HepG2 (cell line): Measurements from ENCODE around the gene NHLH2. TPM values are rescaled to one million over a fixed set of nuclear protein-coding genes. Genes with fewer than 3 reads are reported as not detected.

Source experiments
- ATAC-seq: fragments of 200-7000 bp; cut with Tn5 transposase; 3 replicates; pipeline ENCODE4 v1.9.1; 2020; ENCODE audit warnings: mild to moderate bottlenecking, moderate library complexity
- BruUV-seq: library from RNA; stranded (reverse); fragments of 400-500 nt; replicated peaks from 2 replicates; lab custom pipeline; 2021; lab: Mats Ljungman, UMichigan
- CTCF ChIA-PET: fragments of 300-600 bp; formaldehyde crosslinking; extraction: SDS; loops from one replicate; lab custom pipeline; 2021; ENCODE audit warnings: low total read pairs, inconsistent platforms, low intra/inter-chr PET ratio; lab: Yijun Ruan, JAX
- POLR2A ChIA-PET: fragments of 350-600 bp; sonication (Branson Sonifier 250); formaldehyde crosslinking; loops from one replicate; lab custom pipeline; 2020; ENCODE audit warnings: antibody characterized with exemption, inconsistent platforms; lab: Yijun Ruan, JAX
- DNase-seq: peaks from one replicate; pipeline ENCODE4 v3.0.0-alpha.2; 2015; ENCODE audit warnings: low spot score
- FAIRE-seq: peaks from 3 replicates; lab custom pipeline; 2011; peaks lifted over from hg19 to GRCh38; lab: Jason Lieb, UNC
- H2AFZ ChIP-seq: one replicate; pipeline ENCODE4 v1.6.1; 2011; ENCODE audit warnings: low read length, inconsistent platforms
- H3K27ac ChIP-seq: fragments of 300-600 bp; 3 replicates; pipeline ENCODE4 v1.8.0; 2011; ENCODE audit warnings: mixed run types, mild to moderate bottlenecking, mixed read lengths, low read length, inconsistent platforms; ENCODE audit not compliant: insufficient read depth; ENCODE audit errors: extremely low read length
- H3K27me3 ChIP-seq, 2 experiments: fragments of 200-600 bp in 1 of 2; 2 replicates in 1 of 2; 3 replicates in 1 of 2; pipeline versions ENCODE4 v1.6.0 to v1.8.0; 2011; ENCODE audit warnings: low read length in 2 of 2, mild to moderate bottlenecking in 2 of 2, moderate library complexity in 2 of 2, inconsistent platforms in 1 of 2; ENCODE audit not compliant: insufficient read depth in 2 of 2, control insufficient read depth in 1 of 2
- H3K36me3 ChIP-seq, 2 experiments: fragments of 200-600 bp in 1 of 2; replicated peaks in 1 of 2; 2 replicates in 1 of 2; 3 replicates in 1 of 2; pipeline versions ENCODE4 v1.5.1 to v1.8.0; 2011; ENCODE audit warnings: low read length in 2 of 2, inconsistent platforms in 1 of 2; ENCODE audit not compliant: insufficient read depth in 2 of 2, control insufficient read depth in 1 of 2
- H3K4me1 ChIP-seq: 2 replicates; pipeline ENCODE4 v1.5.1; 2012; ENCODE audit warnings: low read length, inconsistent platforms; ENCODE audit not compliant: insufficient read depth
- H3K4me2 ChIP-seq: 2 replicates; pipeline ENCODE4 v1.6.0; 2011; ENCODE audit warnings: low read depth, low read length, inconsistent platforms
- H3K4me3 ChIP-seq, 3 experiments: fragments of 200-600 bp in 1 of 3; sonication (generic), shearing (Covaris generic) in 1 of 3; replicated peaks in 1 of 3; 2 replicates each; pipeline ENCODE4 v1.5.1; 2011 to 2016; ENCODE audit warnings: low read length in 3 of 3, inconsistent platforms in 2 of 3, low read depth in 2 of 3, mild to moderate bottlenecking in 2 of 3, control low read depth in 1 of 3, mixed read lengths in 1 of 3; ENCODE audit not compliant: insufficient read depth in 1 of 3
- H3K79me2 ChIP-seq: one replicate; pipeline ENCODE4 v1.6.1; 2011; ENCODE audit warnings: low read length, inconsistent platforms; ENCODE audit not compliant: insufficient read depth
- H3K9ac ChIP-seq: 2 replicates; pipeline ENCODE4 v1.6.0; 2011; ENCODE audit warnings: mild to moderate bottlenecking, low read depth, low read length, inconsistent platforms; ENCODE audit not compliant: insufficient read depth
- H3K9me3 ChIP-seq: 2 replicates; pipeline ENCODE4 v1.5.1; 2012; ENCODE audit warnings: mild to moderate bottlenecking, low read length
- H4K20me1 ChIP-seq: 2 replicates; pipeline ENCODE4 v1.6.0; 2011; ENCODE audit warnings: inconsistent platforms, mild to moderate bottlenecking, low read length, moderate library complexity; ENCODE audit not compliant: insufficient read depth
- HOXA3 ChIP-seq: sonication (generic); formaldehyde crosslinking; IDR thresholded peaks from 2 replicates; pipeline ENCODE4 v1.5.0; 2020; ENCODE audit warnings: missing genetic modification reagents
- MTF2 ChIP-seq: sonication (generic); formaldehyde crosslinking; IDR thresholded peaks from 2 replicates; pipeline ENCODE4 v1.5.0; 2020; ENCODE audit warnings: missing genetic modification reagents, borderline replicate concordance
- NCOA2 ChIP-seq: sonication (generic); formaldehyde crosslinking; IDR thresholded peaks from 2 replicates; pipeline ENCODE4 v1.8.0; 2022; ENCODE audit warnings: inconsistent platforms
- NR3C1 ChIP-seq: sonication (generic); formaldehyde crosslinking; IDR thresholded peaks from 2 replicates; pipeline ENCODE4 v1.4.0; 2020; ENCODE audit warnings: missing genetic modification reagents
- ZBTB39 ChIP-seq: sonication (generic); formaldehyde crosslinking; IDR thresholded peaks from 2 replicates; pipeline ENCODE4 v1.5.0; 2020; ENCODE audit warnings: missing genetic modification reagents
- ZNF343 ChIP-seq: sonication (generic); formaldehyde crosslinking; IDR thresholded peaks from 2 replicates; pipeline ENCODE4 v1.4.0; 2020; ENCODE audit warnings: mild to moderate bottlenecking, missing genetic modification reagents
- WGBS: methylation state at CpG from one replicate; pipeline ENCODE4 v1.1.6; 2017; ENCODE audit warnings: low lambda C conversion rate; 5-methylcytosine and 5-hydroxymethylcytosine counted together
- in situ Hi-C: cut with HindIII; loops from 2 replicates; pipeline ENCODE4 v1.10.0; 2017; ENCODE audit warnings: low pct_unique_long_range_greater_than_20kb; ENCODE audit not compliant: extremely low pct_ligation_motif_present
- intact Hi-C: fragments of 100-400 bp; cut with micrococcal nuclease; formaldehyde crosslinking; loops from one replicate; pipeline ENCODE4 v1.10.0; 2022; ENCODE audit not compliant: unreplicated experiment
- polyA plus RNA-seq, 8 experiments: library from polyadenylated mRNA; depleted of rRNA in 3 of 8; stranded (reverse) in 7 of 8; unstranded in 1 of 8; fragments of >200 nt; fragmentation: Illumina TruSeq in 4 of 8; extraction: Trizol in 4 of 8; gene quantifications; 2 replicates each; pipeline versions ENCODE4 v1.2.1 to v1.2.3, GENCODE V29; 2011 to 2016; ENCODE audit warnings: low read depth in 4 of 8, missing spikeins in 1 of 8, mixed read lengths in 1 of 8; ENCODE audit not compliant: insufficient read depth in 1 of 8
- total RNA-seq, 5 experiments: library from RNA; depleted of rRNA; stranded (reverse); fragments of >200 nt; fragmentation: Illumina TruSeq; extraction: Trizol; gene quantifications; 2 replicates each; pipeline ENCODE4 v1.2.3, GENCODE V29; 2016; ENCODE audit warnings: low read depth in 1 of 5
- TF ChIP-seq, protein P1 (sequence below): sonication (generic); formaldehyde crosslinking; IDR thresholded peaks from 2 replicates; pipeline ENCODE4 v1.5.0; 2020; ENCODE audit warnings: mild to moderate bottlenecking, missing genetic modification reagents, borderline replicate concordance
- TF ChIP-seq, protein P2 (sequence below): sonication (generic); formaldehyde crosslinking; IDR thresholded peaks from 2 replicates; pipeline ENCODE4 v1.5.0; 2020; ENCODE audit warnings: missing genetic modification reagents
- TF ChIP-seq, protein P3 (sequence below): sonication (generic); formaldehyde crosslinking; IDR thresholded peaks from 2 replicates; pipeline ENCODE4 v1.5.0; 2020; ENCODE audit warnings: mild to moderate bottlenecking, missing genetic modification reagents, borderline replicate concordance

Gene NHLH2
- total and polyA plus RNA-seq, 2 of the 13 experiments (the other 11 are each of a cell fraction or from before 2014, with no cell fraction given), result not detected

GRCh38 chr1:115805597-115805996 is 35.3 kb downstream of the NHLH2 start (continued):
- TF ChIP-seq, protein P1, sequence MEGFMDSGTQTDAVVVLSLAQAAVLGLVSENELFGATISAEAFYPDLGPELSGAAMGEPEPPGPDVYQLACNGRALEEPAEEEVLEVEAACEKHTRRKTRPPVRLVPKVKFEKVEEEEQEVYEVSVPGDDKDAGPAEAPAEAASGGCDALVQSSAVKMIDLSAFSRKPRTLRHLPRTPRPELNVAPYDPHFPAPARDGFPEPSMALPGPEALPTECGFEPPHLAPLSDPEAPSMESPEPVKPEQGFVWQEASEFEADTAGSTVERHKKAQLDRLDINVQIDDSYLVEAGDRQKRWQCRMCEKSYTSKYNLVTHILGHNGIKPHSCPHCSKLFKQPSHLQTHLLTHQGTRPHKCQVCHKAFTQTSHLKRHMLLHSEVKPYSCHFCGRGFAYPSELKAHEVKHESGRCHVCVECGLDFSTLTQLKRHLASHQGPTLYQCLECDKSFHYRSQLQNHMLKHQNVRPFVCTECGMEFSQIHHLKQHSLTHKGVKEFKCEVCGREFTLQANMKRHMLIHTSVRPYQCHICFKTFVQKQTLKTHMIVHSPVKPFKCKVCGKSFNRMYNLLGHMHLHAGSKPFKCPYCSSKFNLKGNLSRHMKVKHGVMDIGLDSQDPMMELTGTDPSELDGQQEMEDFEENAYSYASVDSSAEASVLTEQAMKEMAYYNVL, result no peak
- TF ChIP-seq, all 625 proteins: peak for 0

DNA sequence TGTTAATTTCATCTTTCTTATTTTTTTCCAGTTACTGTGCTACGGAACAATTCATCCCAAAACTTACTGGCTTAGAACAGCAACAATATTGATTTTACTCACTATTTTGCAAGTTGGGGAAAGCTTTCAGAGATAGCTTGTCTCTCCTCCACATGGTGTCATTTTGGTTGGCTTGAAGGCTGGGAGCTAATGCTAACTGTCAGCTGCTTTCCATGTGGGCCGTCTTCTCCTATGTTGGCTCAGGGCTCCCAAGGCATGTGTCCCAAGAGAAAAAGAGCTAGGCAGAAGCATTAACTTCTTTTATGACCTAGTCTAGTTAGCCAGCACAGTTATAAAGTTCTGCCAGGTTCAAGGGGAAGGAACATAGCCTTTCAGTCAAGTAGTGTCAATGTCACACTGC is 38.5 kb downstream of the NHLH2 start:
- 0% methylated on average over 2 of the region's 2 CpGs for WGBS
- no peak for FAIRE-seq
- Histone ChIP-seq H3K27me3 (no peaks in the 10 kb centered on the region), H3K4me1 (no peaks in the 10 kb centered on the region), H3K79me2 (no peaks in the 10 kb centered on the region), H3K36me3 (no peaks in the 10 kb centered on the region), H3K9ac (no peak overlapping the region), H3K4me3 (no peak overlapping the region), H2AFZ (no peak overlapping the region), H3K27ac (no peak overlapping the region), H3K9me3 (no peaks in the 10 kb centered on the region), H4K20me1 (no peaks in the 10 kb centered on the region), H3K4me2 (no peak overlapping the region)
- no peak for ATAC-seq
- intact Hi-C loops (no loop called here), in situ Hi-C loops (no loop called here)
- no peak for DNase-seq
- BruUV-seq, result no TSS peak
- ChIA-PET CTCF (no interaction called here), POLR2A (no interaction called here)
- TF ChIP-seq HOXA3 (CRISPR knock-in tag), result no peak
- TF ChIP-seq, protein P2, sequence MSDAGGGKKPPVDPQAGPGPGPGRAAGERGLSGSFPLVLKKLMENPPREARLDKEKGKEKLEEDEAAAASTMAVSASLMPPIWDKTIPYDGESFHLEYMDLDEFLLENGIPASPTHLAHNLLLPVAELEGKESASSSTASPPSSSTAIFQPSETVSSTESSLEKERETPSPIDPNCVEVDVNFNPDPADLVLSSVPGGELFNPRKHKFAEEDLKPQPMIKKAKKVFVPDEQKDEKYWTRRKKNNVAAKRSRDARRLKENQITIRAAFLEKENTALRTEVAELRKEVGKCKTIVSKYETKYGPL (CRISPR knock-in tag), result no peak
- TF ChIP-seq, protein P3, sequence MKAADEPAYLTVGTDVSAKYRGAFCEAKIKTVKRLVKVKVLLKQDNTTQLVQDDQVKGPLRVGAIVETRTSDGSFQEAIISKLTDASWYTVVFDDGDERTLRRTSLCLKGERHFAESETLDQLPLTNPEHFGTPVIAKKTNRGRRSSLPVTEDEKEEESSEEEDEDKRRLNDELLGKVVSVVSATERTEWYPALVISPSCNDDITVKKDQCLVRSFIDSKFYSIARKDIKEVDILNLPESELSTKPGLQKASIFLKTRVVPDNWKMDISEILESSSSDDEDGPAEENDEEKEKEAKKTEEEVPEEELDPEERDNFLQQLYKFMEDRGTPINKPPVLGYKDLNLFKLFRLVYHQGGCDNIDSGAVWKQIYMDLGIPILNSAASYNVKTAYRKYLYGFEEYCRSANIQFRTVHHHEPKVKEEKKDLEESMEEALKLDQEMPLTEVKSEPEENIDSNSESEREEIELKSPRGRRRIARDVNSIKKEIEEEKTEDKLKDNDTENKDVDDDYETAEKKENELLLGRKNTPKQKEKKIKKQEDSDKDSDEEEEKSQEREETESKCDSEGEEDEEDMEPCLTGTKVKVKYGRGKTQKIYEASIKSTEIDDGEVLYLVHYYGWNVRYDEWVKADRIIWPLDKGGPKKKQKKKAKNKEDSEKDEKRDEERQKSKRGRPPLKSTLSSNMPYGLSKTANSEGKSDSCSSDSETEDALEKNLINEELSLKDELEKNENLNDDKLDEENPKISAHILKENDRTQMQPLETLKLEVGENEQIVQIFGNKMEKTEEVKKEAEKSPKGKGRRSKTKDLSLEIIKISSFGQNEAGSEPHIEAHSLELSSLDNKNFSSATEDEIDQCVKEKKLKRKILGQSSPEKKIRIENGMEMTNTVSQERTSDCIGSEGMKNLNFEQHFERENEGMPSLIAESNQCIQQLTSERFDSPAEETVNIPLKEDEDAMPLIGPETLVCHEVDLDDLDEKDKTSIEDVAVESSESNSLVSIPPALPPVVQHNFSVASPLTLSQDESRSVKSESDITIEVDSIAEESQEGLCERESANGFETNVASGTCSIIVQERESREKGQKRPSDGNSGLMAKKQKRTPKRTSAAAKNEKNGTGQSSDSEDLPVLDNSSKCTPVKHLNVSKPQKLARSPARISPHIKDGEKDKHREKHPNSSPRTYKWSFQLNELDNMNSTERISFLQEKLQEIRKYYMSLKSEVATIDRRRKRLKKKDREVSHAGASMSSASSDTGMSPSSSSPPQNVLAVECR (CRISPR knock-in tag), result no peak
- no peak for TF ChIP-seq NR3C1 (CRISPR knock-in tag)
- TF ChIP-seq MTF2 (CRISPR knock-in tag), result no peak
- no peak for TF ChIP-seq ZNF343 (CRISPR knock-in tag)
- TF ChIP-seq ZBTB39 (CRISPR knock-in tag), result no peak
- TF ChIP-seq NCOA2 (CRISPR knock-in tag), result no peak
